ENCODE measurements around the gene CENPF. TPM values are rescaled to one million over a fixed set of nuclear protein-coding genes. Genes with fewer than 3 reads are reported as not detected.

CENPF gene
- total and polyA plus RNA-seq, 2 experiments from 2014 or later = 123 to 376 TPM

DNA sequence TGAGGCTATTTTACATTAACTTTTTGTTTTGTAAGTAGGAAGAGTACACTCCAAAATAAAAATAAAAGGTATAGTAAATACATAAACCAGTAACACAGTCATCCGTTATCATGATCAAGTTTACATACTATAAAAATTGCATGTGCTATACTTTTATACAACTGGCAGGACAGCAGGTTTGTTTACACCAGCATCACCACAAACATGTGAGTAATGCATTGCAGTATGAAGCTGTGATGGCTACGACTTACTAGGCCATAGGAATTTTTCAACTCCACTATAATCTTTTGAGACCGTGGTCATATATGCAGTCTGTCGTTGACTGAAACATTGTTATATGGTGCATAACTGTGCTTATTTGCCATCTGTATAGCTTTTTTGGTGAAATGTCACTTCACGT, 106.2 kb downstream of the CENPF start:
- TF ChIP-seq NANOG (IDR thresholded peaks at IDR 0.05; ENCODE audit: borderline replicate concordance) (no peak), ZNF331 (CRISPR knock-in tag; IDR thresholded peaks at IDR 0.05; ENCODE audit: low read depth) (no peak), POLR2AphosphoS5 (IDR thresholded peaks at IDR 0.05; ENCODE audit: low read depth) (no peak), EZH2phosphoT487 (IDR thresholded peaks at IDR 0.05; ENCODE audit: unreplicated experiment) (no peak), CREB1 (CRISPR knock-in tag; IDR thresholded peaks at IDR 0.05; ENCODE audit: low read depth) (no peak), EZH2 (IDR thresholded peaks at IDR 0.05; ENCODE audit: low read depth, unreplicated experiment) (no peak), STAT1 (IDR thresholded peaks at IDR 0.05; ENCODE audit: unreplicated experiment) (no peak), ZNF114 (CRISPR knock-in tag; IDR thresholded peaks at IDR 0.05) (no peak), JUNB (IDR thresholded peaks at IDR 0.05; ENCODE audit: unreplicated experiment) (no peak)
- TF ChIP-seq, protein P1, sequence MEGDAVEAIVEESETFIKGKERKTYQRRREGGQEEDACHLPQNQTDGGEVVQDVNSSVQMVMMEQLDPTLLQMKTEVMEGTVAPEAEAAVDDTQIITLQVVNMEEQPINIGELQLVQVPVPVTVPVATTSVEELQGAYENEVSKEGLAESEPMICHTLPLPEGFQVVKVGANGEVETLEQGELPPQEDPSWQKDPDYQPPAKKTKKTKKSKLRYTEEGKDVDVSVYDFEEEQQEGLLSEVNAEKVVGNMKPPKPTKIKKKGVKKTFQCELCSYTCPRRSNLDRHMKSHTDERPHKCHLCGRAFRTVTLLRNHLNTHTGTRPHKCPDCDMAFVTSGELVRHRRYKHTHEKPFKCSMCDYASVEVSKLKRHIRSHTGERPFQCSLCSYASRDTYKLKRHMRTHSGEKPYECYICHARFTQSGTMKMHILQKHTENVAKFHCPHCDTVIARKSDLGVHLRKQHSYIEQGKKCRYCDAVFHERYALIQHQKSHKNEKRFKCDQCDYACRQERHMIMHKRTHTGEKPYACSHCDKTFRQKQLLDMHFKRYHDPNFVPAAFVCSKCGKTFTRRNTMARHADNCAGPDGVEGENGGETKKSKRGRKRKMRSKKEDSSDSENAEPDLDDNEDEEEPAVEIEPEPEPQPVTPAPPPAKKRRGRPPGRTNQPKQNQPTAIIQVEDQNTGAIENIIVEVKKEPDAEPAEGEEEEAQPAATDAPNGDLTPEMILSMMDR (conservative IDR thresholded peaks at IDR 0.05; ENCODE audit: low read depth in 2 of 2) = no peak
- TF ChIP-seq, protein P2, sequence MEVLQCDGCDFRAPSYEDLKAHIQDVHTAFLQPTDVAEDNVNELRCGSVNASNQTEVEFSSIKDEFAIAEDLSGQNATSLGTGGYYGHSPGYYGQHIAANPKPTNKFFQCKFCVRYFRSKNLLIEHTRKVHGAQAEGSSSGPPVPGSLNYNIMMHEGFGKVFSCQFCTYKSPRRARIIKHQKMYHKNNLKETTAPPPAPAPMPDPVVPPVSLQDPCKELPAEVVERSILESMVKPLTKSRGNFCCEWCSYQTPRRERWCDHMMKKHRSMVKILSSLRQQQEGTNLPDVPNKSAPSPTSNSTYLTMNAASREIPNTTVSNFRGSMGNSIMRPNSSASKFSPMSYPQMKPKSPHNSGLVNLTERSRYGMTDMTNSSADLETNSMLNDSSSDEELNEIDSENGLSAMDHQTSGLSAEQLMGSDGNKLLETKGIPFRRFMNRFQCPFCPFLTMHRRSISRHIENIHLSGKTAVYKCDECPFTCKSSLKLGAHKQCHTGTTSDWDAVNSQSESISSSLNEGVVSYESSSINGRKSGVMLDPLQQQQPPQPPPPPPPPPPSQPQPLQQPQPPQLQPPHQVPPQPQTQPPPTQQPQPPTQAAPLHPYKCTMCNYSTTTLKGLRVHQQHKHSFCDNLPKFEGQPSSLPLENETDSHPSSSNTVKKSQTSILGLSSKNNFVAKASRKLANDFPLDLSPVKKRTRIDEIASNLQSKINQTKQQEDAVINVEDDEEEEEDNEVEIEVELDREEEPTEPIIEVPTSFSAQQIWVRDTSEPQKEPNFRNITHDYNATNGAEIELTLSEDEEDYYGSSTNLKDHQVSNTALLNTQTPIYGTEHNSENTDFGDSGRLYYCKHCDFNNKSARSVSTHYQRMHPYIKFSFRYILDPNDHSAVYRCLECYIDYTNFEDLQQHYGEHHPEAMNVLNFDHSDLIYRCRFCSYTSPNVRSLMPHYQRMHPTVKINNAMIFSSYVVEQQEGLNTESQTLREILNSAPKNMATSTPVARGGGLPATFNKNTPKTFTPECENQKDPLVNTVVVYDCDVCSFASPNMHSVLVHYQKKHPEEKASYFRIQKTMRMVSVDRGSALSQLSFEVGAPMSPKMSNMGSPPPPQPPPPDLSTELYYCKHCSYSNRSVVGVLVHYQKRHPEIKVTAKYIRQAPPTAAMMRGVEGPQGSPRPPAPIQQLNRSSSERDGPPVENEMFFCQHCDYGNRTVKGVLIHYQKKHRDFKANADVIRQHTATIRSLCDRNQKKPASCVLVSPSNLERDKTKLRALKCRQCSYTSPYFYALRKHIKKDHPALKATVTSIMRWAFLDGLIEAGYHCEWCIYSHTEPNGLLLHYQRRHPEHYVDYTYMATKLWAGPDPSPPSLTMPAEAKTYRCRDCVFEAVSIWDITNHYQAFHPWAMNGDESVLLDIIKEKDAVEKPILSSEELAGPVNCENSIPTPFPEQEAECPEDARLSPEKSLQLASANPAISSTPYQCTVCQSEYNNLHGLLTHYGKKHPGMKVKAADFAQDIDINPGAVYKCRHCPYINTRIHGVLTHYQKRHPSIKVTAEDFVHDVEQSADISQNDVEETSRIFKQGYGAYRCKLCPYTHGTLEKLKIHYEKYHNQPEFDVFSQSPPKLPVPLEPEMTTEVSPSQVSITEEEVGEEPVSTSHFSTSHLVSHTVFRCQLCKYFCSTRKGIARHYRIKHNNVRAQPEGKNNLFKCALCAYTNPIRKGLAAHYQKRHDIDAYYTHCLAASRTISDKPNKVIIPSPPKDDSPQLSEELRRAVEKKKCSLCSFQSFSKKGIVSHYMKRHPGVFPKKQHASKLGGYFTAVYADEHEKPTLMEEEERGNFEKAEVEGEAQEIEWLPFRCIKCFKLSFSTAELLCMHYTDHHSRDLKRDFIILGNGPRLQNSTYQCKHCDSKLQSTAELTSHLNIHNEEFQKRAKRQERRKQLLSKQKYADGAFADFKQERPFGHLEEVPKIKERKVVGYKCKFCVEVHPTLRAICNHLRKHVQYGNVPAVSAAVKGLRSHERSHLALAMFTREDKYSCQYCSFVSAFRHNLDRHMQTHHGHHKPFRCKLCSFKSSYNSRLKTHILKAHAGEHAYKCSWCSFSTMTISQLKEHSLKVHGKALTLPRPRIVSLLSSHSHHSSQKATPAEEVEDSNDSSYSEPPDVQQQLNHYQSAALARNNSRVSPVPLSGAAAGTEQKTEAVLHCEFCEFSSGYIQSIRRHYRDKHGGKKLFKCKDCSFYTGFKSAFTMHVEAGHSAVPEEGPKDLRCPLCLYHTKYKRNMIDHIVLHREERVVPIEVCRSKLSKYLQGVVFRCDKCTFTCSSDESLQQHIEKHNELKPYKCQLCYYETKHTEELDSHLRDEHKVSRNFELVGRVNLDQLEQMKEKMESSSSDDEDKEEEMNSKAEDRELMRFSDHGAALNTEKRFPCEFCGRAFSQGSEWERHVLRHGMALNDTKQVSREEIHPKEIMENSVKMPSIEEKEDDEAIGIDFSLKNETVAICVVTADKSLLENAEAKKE (CRISPR knock-in tag; IDR thresholded peaks at IDR 0.05) = no peak
- TF ChIP-seq, protein P3, sequence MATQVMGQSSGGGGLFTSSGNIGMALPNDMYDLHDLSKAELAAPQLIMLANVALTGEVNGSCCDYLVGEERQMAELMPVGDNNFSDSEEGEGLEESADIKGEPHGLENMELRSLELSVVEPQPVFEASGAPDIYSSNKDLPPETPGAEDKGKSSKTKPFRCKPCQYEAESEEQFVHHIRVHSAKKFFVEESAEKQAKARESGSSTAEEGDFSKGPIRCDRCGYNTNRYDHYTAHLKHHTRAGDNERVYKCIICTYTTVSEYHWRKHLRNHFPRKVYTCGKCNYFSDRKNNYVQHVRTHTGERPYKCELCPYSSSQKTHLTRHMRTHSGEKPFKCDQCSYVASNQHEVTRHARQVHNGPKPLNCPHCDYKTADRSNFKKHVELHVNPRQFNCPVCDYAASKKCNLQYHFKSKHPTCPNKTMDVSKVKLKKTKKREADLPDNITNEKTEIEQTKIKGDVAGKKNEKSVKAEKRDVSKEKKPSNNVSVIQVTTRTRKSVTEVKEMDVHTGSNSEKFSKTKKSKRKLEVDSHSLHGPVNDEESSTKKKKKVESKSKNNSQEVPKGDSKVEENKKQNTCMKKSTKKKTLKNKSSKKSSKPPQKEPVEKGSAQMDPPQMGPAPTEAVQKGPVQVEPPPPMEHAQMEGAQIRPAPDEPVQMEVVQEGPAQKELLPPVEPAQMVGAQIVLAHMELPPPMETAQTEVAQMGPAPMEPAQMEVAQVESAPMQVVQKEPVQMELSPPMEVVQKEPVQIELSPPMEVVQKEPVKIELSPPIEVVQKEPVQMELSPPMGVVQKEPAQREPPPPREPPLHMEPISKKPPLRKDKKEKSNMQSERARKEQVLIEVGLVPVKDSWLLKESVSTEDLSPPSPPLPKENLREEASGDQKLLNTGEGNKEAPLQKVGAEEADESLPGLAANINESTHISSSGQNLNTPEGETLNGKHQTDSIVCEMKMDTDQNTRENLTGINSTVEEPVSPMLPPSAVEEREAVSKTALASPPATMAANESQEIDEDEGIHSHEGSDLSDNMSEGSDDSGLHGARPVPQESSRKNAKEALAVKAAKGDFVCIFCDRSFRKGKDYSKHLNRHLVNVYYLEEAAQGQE (IDR thresholded peaks at IDR 0.05; ENCODE audit: unreplicated experiment) = no peak
- TF ChIP-seq, protein P4, sequence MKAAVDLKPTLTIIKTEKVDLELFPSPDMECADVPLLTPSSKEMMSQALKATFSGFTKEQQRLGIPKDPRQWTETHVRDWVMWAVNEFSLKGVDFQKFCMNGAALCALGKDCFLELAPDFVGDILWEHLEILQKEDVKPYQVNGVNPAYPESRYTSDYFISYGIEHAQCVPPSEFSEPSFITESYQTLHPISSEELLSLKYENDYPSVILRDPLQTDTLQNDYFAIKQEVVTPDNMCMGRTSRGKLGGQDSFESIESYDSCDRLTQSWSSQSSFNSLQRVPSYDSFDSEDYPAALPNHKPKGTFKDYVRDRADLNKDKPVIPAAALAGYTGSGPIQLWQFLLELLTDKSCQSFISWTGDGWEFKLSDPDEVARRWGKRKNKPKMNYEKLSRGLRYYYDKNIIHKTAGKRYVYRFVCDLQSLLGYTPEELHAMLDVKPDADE (IDR thresholded peaks at IDR 0.05) = no peak
- no peaks in the 10 kb centered on the region for H3K79me2 ChIP-seq (replicated peaks; ENCODE audit: insufficient read depth)
- Mint-ChIP-seq H3K4me3 (no peak overlapping the region), H3K9me3 (no peaks in the 10 kb centered on the region; the same call in 2 of the 3 replicates), H3K36me3 (ENCODE audit: low read depth) (no peaks in the 10 kb centered on the region), H3K27ac (no peak overlapping the region), H3K27me3 (ENCODE audit: insufficient read depth, low read depth, poor library complexity) (no peaks in the 10 kb centered on the region), H3K4me1 (no peaks in the 10 kb centered on the region)
- no peaks in the 10 kb centered on the region for H3K4me1 ChIP-seq (ENCODE audit: insufficient read depth)
- DNase-seq (ENCODE audit: low spot score) (no peak), ATAC-seq (no peak)
- peaks cover 3% of the 10 kb centered on the region; the same call in 1 of the 2 replicates for H3K9me2 ChIP-seq (ENCODE audit: insufficient read depth)
- no peaks in the 10 kb centered on the region for H4K20me1 ChIP-seq (replicated peaks; ENCODE audit: insufficient read depth)
- no peak overlapping the region for H3K27ac ChIP-seq (ENCODE audit: low read depth)
- no peak overlapping the region for H3K4me2 ChIP-seq
- no peak overlapping the region for H2AFZ ChIP-seq
- H3K4me3 ChIP-seq = no peak overlapping the region
- H3K27me3 ChIP-seq (ENCODE audit: insufficient read depth) = no peaks in the 10 kb centered on the region
- H3K36me3 ChIP-seq (ENCODE audit: insufficient read depth) = no peaks in the 10 kb centered on the region
- no peaks in the 10 kb centered on the region for H3F3A ChIP-seq (replicated peaks; ENCODE audit: low read depth)

Data from GM23338 (cell line).